Stimulated activated CD4-positive, alpha-beta T cell treated with anti-CD3 and anti-CD28 coated beads, Interleukin-4, amount 100 ng/mL, for 24 hours (primary cell): ENCODE results near the gene FBN1.

ENCODE experiments used
- DNase-seq: peaks from one replicate; pipeline ENCODE4 v3.0.0-alpha.2; 2020

Gene FBN1

DNA sequence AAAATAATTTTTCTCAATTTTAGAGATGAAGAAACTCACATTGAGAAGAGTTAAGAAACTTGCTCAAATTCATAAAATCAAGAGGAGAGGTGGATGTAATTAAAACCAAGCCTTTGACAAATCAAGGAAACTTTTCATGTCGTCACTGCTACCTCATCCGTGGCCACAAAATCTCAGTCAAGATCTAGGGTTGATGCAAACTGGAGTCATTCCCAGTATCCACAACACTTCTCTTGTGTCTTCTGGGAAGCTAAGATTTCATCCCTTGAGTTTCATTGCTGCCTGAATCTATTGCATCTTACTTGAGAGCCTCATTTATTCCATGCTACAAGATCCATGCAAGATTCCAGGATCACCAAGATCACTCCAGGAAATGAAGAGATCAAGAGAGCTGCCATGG is 5.4 kb upstream of the FBN1 start:
- DNase-seq = no peak

- DNase-seq = no peak
Observed at GRCh38 chr15:48647962-48648361, 2.5 kb upstream of the FBN1 start.

DNA sequence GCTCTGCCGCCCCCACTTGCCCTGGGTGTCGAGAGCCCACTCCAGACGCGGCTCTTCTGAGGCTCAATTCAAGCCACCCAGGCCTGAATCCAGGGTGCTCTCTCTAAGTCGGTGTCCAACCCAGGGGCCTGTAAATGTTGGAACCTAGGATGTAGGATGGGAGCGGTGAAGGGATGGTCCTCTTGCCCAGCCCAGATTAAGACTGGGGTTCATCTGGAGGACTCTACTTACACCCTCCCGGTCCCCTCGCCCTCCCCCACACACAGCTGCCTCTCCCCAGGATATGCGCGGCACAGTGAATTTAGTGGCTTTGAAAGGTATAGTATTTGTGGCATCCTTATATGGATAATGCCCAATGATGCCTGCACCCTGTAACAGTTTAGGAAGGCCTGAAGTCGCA is 822 bp upstream of the FBN1 start:
- no peak for DNase-seq

GRCh38 chr15:48644827-48645557 is 517 bp downstream of the FBN1 start:
- DNase-seq = no peak

GRCh38 chr15:48644467-48644826 is 1.1 kb downstream of the FBN1 start:
- DNase-seq = no peak

DNA sequence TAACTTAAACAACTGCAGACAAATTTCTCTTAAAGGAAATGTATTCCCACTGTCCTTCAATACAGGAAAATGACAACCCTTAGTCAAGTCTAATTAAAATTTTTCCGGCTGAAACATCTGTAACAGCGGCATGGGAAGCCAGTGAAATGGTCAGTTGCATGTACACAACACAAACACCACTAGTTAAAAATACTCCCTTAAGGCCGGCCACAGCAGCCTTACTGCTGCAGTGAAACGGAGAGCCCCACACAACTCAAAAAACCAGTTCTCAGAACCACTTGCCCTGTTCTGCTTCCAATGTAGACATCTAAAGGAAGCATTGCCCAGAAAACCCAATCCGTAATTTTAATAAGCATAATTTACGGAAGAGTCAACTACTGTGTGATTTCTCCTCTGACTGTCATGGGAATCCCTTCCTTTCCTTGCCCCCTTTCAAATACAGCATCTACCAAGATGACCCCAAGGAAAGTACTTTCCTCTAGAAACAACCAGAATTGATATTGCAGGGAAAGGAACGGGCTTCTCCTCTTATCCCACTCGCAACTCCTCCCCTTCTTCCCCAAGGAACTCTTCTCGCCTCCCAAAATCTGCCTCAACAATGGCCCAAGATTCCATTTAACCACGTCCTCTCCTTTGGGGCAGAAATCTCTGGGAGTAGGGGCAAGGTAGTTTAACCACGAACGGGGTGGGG is 1.6 kb downstream of the FBN1 start:
- DNase-seq = no peak

DNA sequence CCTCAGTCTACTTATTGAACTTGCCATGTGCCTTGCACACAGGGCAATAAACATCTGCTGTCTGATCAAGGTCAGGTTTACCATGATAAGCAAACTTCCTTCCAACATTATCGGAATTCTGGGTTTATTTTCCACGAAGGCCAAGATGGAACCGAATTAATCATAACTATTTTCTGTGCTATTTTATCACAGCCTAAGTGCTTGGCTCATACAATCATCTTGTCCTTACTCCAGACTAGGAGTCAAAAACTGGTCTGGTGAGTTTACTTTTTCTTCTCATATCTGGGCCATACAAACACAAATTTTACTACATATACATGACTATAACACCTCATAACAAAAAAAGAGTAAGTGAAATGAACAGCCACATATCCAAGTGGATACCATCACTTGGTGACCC is 2.3 kb downstream of the FBN1 start:
- no peak for DNase-seq

- DNase-seq = no peak
Observed at GRCh38 chr15:48642795-48643194, 2.7 kb downstream of the FBN1 start.

DNA sequence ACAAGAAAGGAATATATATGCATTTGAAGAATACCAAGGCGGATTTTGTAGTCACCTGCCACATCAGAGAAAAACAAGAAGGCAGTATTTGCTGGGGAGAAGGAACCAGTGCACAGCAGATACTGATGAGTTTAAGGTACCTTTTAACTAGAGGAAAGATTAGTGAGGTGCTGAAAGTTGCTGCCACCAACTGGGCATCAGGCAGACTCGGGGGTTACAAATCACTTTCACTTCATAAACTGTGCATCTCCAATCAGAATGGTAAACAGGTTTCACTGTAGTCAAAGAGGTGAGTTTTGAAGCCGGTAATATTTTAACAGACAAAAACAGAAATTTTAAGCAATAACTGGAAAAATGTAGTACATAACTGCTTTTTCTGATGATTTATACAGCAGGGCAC is 4.1 kb downstream of the FBN1 start:
- DNase-seq = no peak

GRCh38 chr15:48638963-48639362 is 6.5 kb downstream of the FBN1 start:
- DNase-seq = no peak

DNA sequence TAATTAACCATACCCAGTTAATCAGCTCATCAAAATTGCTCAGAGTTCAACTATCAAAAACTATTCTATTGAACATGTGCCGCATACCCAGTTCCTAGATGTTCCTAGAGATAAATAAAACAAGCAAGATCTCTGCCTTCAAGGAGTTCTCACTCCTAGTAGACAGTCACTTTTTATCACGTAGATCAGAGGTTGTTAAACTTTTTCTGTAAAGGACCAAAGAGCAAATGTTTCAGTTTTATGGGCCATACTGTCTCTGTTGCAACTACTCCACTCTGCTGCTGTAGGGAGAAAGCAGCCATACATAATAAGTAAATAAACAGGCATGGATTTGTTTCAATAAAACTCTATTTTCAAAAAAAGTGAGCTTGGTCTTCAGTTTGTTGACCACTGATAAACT is 7.9 kb downstream of the FBN1 start:
- DNase-seq = no peak

DNA sequence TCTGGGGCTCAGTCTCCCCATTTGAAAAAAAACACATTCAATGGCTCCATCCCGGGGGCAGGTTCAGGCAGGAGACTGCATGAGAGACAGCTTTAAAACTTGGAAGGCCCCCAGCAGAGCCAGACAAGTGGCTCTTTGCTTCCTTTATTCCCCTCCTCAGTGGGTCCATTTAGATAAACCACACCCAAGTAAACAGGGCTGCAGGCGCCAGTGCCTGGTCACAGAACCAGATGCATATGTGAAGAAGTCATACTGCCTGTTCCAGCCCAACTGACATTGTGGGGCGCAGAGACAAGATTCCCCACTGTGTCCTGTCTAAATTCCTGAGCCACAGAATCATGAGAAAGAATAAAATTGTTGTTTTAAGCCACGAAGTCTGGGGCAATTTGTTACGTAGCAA is 9.0 kb downstream of the FBN1 start:
- no peak for DNase-seq

DNA sequence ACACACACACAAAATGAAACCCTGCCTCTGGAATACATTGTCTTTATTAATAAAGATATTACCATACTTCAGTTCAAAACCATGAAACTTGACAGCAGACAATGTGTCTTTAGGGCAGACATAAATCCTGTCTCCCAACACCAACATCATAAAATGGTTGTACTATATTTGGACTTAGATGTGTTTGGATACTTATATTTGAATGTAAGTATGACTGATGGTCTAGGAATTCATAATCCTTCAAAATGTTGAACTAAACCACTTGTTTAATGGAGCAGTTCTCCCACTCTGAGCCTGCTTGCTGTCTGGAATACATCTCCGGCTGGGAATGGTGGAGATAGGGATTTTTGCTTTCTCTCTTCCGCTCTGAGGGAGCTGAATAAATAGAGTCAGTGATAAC is 10.6 kb downstream of the FBN1 start:
- no peak for DNase-seq

DNA sequence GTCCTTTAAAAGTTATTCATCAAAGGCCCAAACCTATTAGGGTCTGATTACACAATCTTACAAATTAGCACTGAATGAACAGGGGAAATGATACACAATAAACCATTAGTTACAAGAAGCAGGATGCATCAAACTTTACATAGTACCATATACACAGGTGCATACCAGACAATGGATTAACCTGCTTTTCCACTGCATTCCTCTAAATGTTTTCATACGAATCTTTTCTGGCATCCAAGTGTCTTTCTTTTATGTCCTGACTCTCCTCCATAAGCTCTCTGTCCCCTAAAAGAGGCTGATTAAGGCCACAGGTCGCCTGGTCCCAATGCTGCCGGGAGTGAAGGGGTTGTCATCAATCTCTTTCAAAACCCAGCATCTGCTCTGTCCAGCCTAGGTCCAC is 11.4 kb downstream of the FBN1 start:
- no peak for DNase-seq

DNA sequence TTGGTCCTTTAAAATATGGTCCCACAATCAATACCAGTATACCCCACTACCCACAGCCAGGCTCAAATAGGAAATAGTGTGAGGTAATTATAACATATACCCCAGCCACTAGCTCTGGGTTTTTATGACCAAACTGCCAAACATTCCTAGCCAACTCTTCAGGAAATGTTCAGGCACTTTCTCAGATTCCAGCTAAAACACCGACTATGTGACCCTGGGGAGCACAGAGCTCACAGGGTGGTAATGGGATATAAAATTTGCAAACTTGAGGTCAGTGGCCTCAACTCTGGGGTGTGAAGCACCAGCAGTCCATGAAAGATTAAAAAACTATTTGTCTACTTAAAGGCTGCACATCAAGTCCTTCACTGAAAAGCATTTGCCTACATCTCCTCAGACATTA is 12.9 kb downstream of the FBN1 start:
- DNase-seq = no peak

- no peak for DNase-seq
Observed at GRCh38 chr15:48631176-48631770, 14.2 kb downstream of the FBN1 start.

DNA sequence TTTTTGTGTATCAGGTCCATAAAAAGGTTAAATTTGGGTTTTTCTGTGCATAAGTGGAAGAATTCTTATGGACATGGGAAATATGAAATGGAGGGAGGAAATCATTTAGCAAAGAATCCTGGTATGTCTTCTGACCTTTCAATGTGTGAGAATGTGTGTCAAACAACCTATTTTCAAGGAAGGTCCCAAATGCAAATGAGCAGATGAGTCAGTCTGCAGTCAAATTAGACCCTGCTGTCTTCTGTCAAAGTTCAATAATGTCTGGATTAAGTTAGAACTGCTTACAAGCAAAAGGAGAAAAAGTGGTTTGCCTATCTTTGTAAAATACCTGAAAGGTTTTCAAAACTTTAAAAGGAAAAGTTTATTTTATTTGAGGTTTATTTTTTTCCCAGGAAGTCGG is 15.3 kb downstream of the FBN1 start:
- no peak for DNase-seq

DNA sequence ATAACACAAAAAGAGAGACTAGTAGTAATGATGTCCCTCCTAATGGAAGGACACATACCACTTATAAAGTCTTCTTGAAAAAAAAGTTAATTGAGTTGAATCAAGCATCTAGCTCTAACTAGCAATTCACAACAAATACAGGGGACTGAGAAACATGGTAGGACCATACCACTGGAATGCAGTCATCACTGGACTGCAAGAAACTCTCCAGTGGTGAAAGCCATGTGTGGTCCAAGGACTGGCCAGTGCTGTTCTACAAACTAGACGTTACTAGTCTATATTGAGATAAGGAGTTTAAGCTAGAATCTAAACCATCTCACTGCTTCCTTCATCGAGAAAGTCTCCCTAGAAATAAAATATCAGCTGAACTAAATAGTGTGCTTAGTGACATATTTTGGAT is 16.7 kb downstream of the FBN1 start:
- DNase-seq = no peak

GRCh38 chr15:48627260-48627940 is 18.1 kb downstream of the FBN1 start:
- DNase-seq = no peak

DNA sequence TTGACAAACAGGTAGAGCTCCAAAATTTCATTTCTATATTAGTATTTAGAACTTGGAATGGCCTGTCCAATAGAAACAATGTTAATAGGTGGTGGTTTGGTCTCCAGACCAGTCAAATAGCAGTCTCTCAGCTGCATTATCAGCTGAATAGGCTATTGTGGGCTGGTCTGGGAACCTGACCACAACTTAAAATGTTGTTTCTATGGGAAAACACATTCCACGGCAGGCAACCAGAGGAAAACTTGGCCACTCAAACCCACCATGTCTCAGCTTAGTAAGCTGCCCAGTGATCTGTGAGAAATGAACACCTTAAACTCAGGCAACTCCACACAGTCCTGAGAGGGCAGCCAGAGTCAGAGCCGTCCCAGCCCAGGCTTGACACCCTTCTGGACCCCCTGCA is 20.4 kb downstream of the FBN1 start:
- no peak for DNase-seq

- no peak for DNase-seq
Observed at GRCh38 chr15:48624700-48625099, 20.8 kb downstream of the FBN1 start.

DNA sequence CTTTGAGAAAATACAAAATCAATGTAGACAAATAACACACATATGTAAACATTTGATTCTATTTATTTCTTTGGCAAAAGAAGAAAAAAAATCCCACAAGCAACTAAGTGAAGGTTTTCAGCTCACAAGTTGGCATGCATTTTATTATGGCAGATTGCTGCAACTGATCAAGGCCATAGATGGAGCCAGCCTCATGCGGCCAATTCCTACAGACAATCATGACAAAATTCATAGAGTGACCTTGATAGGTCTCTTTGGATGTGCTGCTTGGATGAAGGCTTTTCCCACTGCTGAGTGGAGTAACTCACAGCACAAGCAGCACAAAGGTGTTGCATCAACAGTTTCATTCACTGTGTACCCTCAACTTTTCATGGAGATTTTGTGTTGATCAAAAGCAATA is 22.1 kb downstream of the FBN1 start:
- DNase-seq = no peak

GRCh38 chr15:48622237-48622636 is 23.3 kb downstream of the FBN1 start:
- DNase-seq = no peak

DNA sequence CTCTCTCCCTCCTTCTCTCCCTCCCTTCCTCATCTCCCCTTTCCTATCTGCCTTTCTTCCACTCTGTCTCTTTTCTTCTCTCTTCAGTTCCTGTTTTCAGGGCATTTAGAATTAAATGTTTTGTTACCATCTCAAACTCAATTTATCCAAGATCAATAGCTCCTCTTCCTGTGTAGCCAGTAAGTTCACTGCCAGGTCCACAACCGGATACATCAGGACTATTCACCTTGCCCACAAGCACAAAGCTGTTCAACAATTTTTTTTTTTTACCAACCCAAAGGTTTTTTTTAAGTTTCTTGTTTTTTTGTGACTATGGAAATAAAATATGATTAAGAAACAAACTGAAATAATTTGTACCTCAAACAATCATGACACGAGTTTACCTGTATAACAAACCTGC is 26.1 kb downstream of the FBN1 start:
- no peak for DNase-seq
